Liver (tissue), 3 donors: ENCODE data around the gene NUCKS1.

Experiments
- FOXA2 ChIP-seq: IDR thresholded peaks from 2 replicates; pipeline ENCODE4 v1.6.1; 2016; ENCODE audit warnings: antibody characterized with exemption
- JUND ChIP-seq, 2 donors: IDR thresholded peaks; 2 replicates each; pipeline ENCODE4 v1.6.1; 2016; ENCODE audit warnings: antibody characterized with exemption in 2 of 2
- MAX ChIP-seq: IDR thresholded peaks from 2 replicates; pipeline ENCODE4 v1.6.1; 2016; ENCODE audit warnings: antibody characterized with exemption
- RAD21 ChIP-seq, 2 donors: IDR thresholded peaks; 2 replicates each; pipeline ENCODE4 v1.6.1; 2016; ENCODE audit warnings: antibody characterized with exemption in 2 of 2, mild to moderate bottlenecking in 2 of 2
- SP1 ChIP-seq: IDR thresholded peaks from 2 replicates; pipeline ENCODE4 v1.6.1; 2018; ENCODE audit warnings: antibody characterized with exemption, mild to moderate bottlenecking
- ZBTB33 ChIP-seq: IDR thresholded peaks from 2 replicates; pipeline ENCODE4 v1.6.1; 2016; ENCODE audit warnings: antibody characterized with exemption
- TF ChIP-seq, protein P1 (sequence below): fragments of 150-350 bp; IDR thresholded peaks from 2 replicates; pipeline ENCODE4 v1.5.1; 2017; ENCODE audit warnings: improper control_type of control experiment, low read depth, low read length; ENCODE audit not compliant: missing input control
- donor health status: healthy.
- donor health status: healthy.

DNA sequence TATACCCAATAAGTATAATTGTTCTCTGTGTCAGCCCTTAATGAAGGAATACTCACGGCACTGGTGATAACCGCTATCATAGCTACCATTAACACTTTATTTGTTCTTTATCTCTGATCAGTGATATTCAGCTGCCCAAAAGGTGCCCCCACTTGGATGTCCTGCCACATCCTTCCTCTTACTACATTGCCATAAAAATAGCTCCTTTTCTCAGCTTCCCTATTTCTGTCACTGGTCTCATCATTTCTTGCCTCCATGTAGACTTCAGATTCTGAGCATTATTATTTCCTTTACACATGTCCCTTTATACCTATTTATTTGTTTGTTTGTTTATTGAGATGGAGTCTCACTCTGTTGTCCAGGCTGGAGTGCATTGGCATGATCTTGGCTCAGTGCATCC is 28.0 kb upstream of the NUCKS1 start:
- TF ChIP-seq, protein P1, sequence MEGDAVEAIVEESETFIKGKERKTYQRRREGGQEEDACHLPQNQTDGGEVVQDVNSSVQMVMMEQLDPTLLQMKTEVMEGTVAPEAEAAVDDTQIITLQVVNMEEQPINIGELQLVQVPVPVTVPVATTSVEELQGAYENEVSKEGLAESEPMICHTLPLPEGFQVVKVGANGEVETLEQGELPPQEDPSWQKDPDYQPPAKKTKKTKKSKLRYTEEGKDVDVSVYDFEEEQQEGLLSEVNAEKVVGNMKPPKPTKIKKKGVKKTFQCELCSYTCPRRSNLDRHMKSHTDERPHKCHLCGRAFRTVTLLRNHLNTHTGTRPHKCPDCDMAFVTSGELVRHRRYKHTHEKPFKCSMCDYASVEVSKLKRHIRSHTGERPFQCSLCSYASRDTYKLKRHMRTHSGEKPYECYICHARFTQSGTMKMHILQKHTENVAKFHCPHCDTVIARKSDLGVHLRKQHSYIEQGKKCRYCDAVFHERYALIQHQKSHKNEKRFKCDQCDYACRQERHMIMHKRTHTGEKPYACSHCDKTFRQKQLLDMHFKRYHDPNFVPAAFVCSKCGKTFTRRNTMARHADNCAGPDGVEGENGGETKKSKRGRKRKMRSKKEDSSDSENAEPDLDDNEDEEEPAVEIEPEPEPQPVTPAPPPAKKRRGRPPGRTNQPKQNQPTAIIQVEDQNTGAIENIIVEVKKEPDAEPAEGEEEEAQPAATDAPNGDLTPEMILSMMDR, result no peak
- TF ChIP-seq MAX (no peak), RAD21 (IDR thresholded peaks at IDR 0.05) (no peak), FOXA2 (no peak), JUND (IDR thresholded peaks at IDR 0.05) (no peak), ZBTB33 (no peak), SP1 (no peak)
